GM21360 (cell line): ENCODE results near the gene NUF2.
"Not testable (repeated sequence)": the region's sequence is repeated elsewhere in the genome, so short reads cannot be mapped to it uniquely, and the experiment has no call there.

Experiments used
- ATAC-seq: cut with Tn5 transposase; IDR thresholded peaks from one replicate; pipeline ENCODE4 v1.9.1; 2021; ENCODE audit warnings: mild to moderate bottlenecking, moderate library complexity; ENCODE audit not compliant: unreplicated experiment

NUF2 gene

GRCh38 chr1:163331116-163331515, 9.4 kb downstream of the NUF2 start:
- no peak for ATAC-seq

- no peak for ATAC-seq
Measured at GRCh38 chr1:163335216-163335615, 13.5 kb downstream of the NUF2 start.

- ATAC-seq, result no peak
Measured at GRCh38 chr1:163337631-163338030, 15.9 kb downstream of the NUF2 start.

GRCh38 chr1:163346326-163346870, 24.6 kb downstream of the NUF2 start:
- ATAC-seq, result no peak

- no peak for ATAC-seq
Measured at GRCh38 chr1:163347106-163347505, 25.4 kb downstream of the NUF2 start.

GRCh38 chr1:163351912-163352311, 30.2 kb downstream of the NUF2 start:
- ATAC-seq, result no peak

GRCh38 chr1:163357378-163357777, 35.6 kb downstream of the NUF2 start:
- ATAC-seq, result no peak

GRCh38 chr1:163358172-163358571, 36.4 kb downstream of the NUF2 start:
- ATAC-seq, result not testable (repeated sequence)

- peak; percentile 51 for ATAC-seq
Measured at GRCh38 chr1:163361123-163361934, 39.6 kb downstream of the NUF2 start.

- no peak for ATAC-seq
Measured at GRCh38 chr1:163365186-163365585, 43.4 kb downstream of the NUF2 start.

- no peak for ATAC-seq
Measured at GRCh38 chr1:163366555-163366954, 44.8 kb downstream of the NUF2 start.

- no peak for ATAC-seq
Measured at GRCh38 chr1:163367721-163368120, 46.0 kb downstream of the NUF2 start.

- ATAC-seq, result no peak
Measured at GRCh38 chr1:163372576-163372975, 50.8 kb downstream of the NUF2 start.

- ATAC-seq, result no peak
Measured at GRCh38 chr1:163378554-163378953, 56.8 kb downstream of the NUF2 start.

- no peak for ATAC-seq
Measured at GRCh38 chr1:163379801-163380200, 58.0 kb downstream of the NUF2 start.

GRCh38 chr1:163381487-163382184, 59.9 kb downstream of the NUF2 start:
- ATAC-seq, result no peak

- no peak for ATAC-seq
Measured at GRCh38 chr1:163382395-163382794, 60.6 kb downstream of the NUF2 start.

- ATAC-seq, result no peak
Measured at GRCh38 chr1:163387146-163387545, 65.4 kb downstream of the NUF2 start.

- no peak for ATAC-seq
Measured at GRCh38 chr1:163388970-163389369, 67.2 kb downstream of the NUF2 start.

GRCh38 chr1:163395790-163396189, 74.0 kb downstream of the NUF2 start:
- ATAC-seq, result no peak

- ATAC-seq, result no peak
Measured at GRCh38 chr1:163397451-163398200, 75.9 kb downstream of the NUF2 start.
